Activated CD4-positive, alpha-beta T cell treated with anti-CD3 and anti-CD28 coated beads for 1 hour (primary cell): ENCODE data around the gene FSIP1.

Source experiments
- DNase-seq: peaks from one replicate; pipeline ENCODE4 v3.0.0-alpha.2; 2020

Gene FSIP1

GRCh38 chr15:39792025-39792843, 9.6 kb upstream of the FSIP1 start:
- no peak for DNase-seq

GRCh38 chr15:39789736-39790135, 7.1 kb upstream of the FSIP1 start:
- no peak for DNase-seq

- DNase-seq: no peak
Measured at GRCh38 chr15:39788800-39789565, 6.3 kb upstream of the FSIP1 start.

- DNase-seq: no peak
Measured at GRCh38 chr15:39788108-39788507, 5.5 kb upstream of the FSIP1 start.

GRCh38 chr15:39787479-39787878, 4.8 kb upstream of the FSIP1 start:
- no peak for DNase-seq

- DNase-seq: no peak
Measured at GRCh38 chr15:39786447-39787056, 3.9 kb upstream of the FSIP1 start.

- DNase-seq: no peak
Measured at GRCh38 chr15:39785841-39786240, 3.2 kb upstream of the FSIP1 start.

- DNase-seq: no peak
Measured at GRCh38 chr15:39785139-39785538, 2.5 kb upstream of the FSIP1 start.

GRCh38 chr15:39784638-39785037, 2.0 kb upstream of the FSIP1 start:
- DNase-seq: no peak

GRCh38 chr15:39784125-39784524, 1.5 kb upstream of the FSIP1 start:
- DNase-seq: no peak

GRCh38 chr15:39783244-39783820, 691 bp upstream of the FSIP1 start:
- no peak for DNase-seq

GRCh38 chr15:39781967-39782302, 706 bp downstream of the FSIP1 start:
- DNase-seq: no peak

GRCh38 chr15:39781147-39781966, 1.3 kb downstream of the FSIP1 start:
- DNase-seq: no peak

- DNase-seq: no peak
Measured at GRCh38 chr15:39778021-39778420, 4.6 kb downstream of the FSIP1 start.

GRCh38 chr15:39777496-39777895, 5.1 kb downstream of the FSIP1 start:
- no peak for DNase-seq

GRCh38 chr15:39776068-39776467, 6.6 kb downstream of the FSIP1 start:
- no peak for DNase-seq

- DNase-seq: no peak
Measured at GRCh38 chr15:39774688-39775267, 7.9 kb downstream of the FSIP1 start.

- no peak for DNase-seq
Measured at GRCh38 chr15:39770748-39771689, 11.6 kb downstream of the FSIP1 start.

GRCh38 chr15:39767921-39768320, 14.7 kb downstream of the FSIP1 start:
- no peak for DNase-seq

- no peak for DNase-seq
Measured at GRCh38 chr15:39761006-39761405, 21.6 kb downstream of the FSIP1 start.
